Common myeloid progenitor, CD34-positive (primary cell): Measurements from ENCODE around the gene KIAA1191.
A peak's percentile ranks its signal among the peaks of the same experiment; 100 is the strongest.

ENCODE experiments used
- CTCF ChIA-PET: fragments of 350-600 bp; sonication (Branson Sonifier 250); formaldehyde crosslinking; loops from one replicate; lab custom pipeline; 2021; ENCODE audit warnings: antibody characterized with exemption; lab: Charles Lee
- POLR2A ChIA-PET: fragments of 350-600 bp; sonication (Branson Sonifier 250); formaldehyde crosslinking; loops from one replicate; lab custom pipeline; 2021; ENCODE audit warnings: antibody characterized with exemption; lab: Charles Lee
- DNase-seq, 3 donors: peaks; one replicate each; pipeline versions ENCODE4 v3.0.0 to v3.0.0-alpha.2; 2013
- H3K27ac ChIP-seq, 2 experiments: 1 replicate in 1 of 2; 2 replicates in 1 of 2; pipeline ENCODE4 v1.7.0; 2013; ENCODE audit warnings: inconsistent platforms in 2 of 2, low read length in 2 of 2, mild to moderate bottlenecking in 2 of 2, low read depth in 1 of 2, moderate library complexity in 1 of 2; ENCODE audit not compliant: severe bottlenecking in 2 of 2, insufficient read depth in 1 of 2, poor library complexity in 1 of 2
- H3K27me3 ChIP-seq, 5 experiments: replicated peaks in 2 of 5; 1 replicate in 3 of 5; 2 replicates in 2 of 5; pipeline versions ENCODE4 v1.6.1 to v1.7.0; 2013; ENCODE audit warnings: low read length in 4 of 5, mild to moderate bottlenecking in 2 of 5, moderate library complexity in 2 of 5, inconsistent platforms in 1 of 5; ENCODE audit not compliant: insufficient read depth in 5 of 5, control insufficient read depth in 4 of 5
- H3K36me3 ChIP-seq, 4 experiments: 1 replicate in 2 of 4; 2 replicates in 2 of 4; pipeline versions ENCODE4 v1.6.1 to v1.7.0; 2013; ENCODE audit warnings: low read length in 3 of 4, control low read depth in 1 of 4, mild to moderate bottlenecking in 1 of 4; ENCODE audit not compliant: control insufficient read depth in 4 of 4, insufficient read depth in 4 of 4
- H3K4me1 ChIP-seq, 4 experiments: 1 replicate in 3 of 4; 2 replicates in 1 of 4; pipeline versions ENCODE4 v1.6.1 to v1.7.1; 2013; ENCODE audit warnings: low read length in 3 of 4, mild to moderate bottlenecking in 3 of 4, control low read depth in 1 of 4, inconsistent platforms in 1 of 4, moderate library complexity in 1 of 4; ENCODE audit not compliant: control insufficient read depth in 4 of 4, insufficient read depth in 4 of 4; ENCODE audit errors: control extremely low read depth in 1 of 4
- H3K4me3 ChIP-seq, 7 experiments: 1 replicate in 4 of 7; 2 replicates in 3 of 7; pipeline versions ENCODE4 v1.5.1 to v1.7.0; 2013; ENCODE audit warnings: mild to moderate bottlenecking in 7 of 7, low read length in 6 of 7, moderate library complexity in 6 of 7, inconsistent platforms in 2 of 7, low read depth in 2 of 7, control low read depth in 1 of 7; ENCODE audit not compliant: insufficient read depth in 4 of 7, control insufficient read depth in 1 of 7; ENCODE audit errors: extremely low read depth in 1 of 7
- H3K9me3 ChIP-seq, 5 experiments: 1 replicate in 4 of 5; 2 replicates in 1 of 5; pipeline versions ENCODE4 v1.6.1 to v1.7.1; 2013; ENCODE audit warnings: low read length in 4 of 5, mild to moderate bottlenecking in 2 of 5, inconsistent platforms in 1 of 5, low read depth in 1 of 5, moderate library complexity in 1 of 5; ENCODE audit not compliant: control insufficient read depth in 4 of 5, insufficient read depth in 2 of 5; ENCODE audit errors: control extremely low read depth in 1 of 5
- WGBS: methylation state at CpG from one replicate; pipeline ENCODE4 v1.1.5; 2013; ENCODE audit not compliant: insufficient coverage; 5-methylcytosine and 5-hydroxymethylcytosine counted together

Gene KIAA1191

GRCh38 chr5:176383961-176384360, 22.4 kb upstream of the KIAA1191 start:
- H3K27ac ChIP-seq: no peak overlapping the region
- H3K4me1 ChIP-seq: peaks cover 4 to 24% (median 16%) of the 10 kb centered on the region in 4 experiments
- ChIA-PET POLR2A (interaction anchor here (0.5 to 0.8 kb wide), 2 partner anchors 14 to 153 kb away, joined by 3 to 4 read pairs; partner anchors contain the start of gene RNF44), CTCF (interaction anchor here (1.4 kb wide), 1 partner anchor 9 kb away, joined by 4 read pairs; no protein-coding TSS in a partner anchor)
- no peak for DNase-seq
- H3K36me3 ChIP-seq: peaks cover 21 to 59% (median 53%) of the 10 kb centered on the region in 4 experiments
- H3K4me3 ChIP-seq: no peak overlapping the region
- no peaks in the 10 kb centered on the region for H3K9me3 ChIP-seq
- WGBS: 92% methylated on average over 5 of the region's 9 CpGs
- H3K27me3 ChIP-seq: no peaks in the 10 kb centered on the region

GRCh38 chr5:176383248-176383905, 21.8 kb upstream of the KIAA1191 start:
- H3K4me3 ChIP-seq: no peak overlapping the region
- H3K27ac ChIP-seq: no peak overlapping the region
- 98% methylated on average over 9 of the region's 15 CpGs for WGBS
- H3K4me1 ChIP-seq: peaks cover 4 to 24% (median 16%) of the 10 kb centered on the region in 4 experiments
- CTCF ChIA-PET: no interaction called here
- DNase-seq: no peak
- H3K27me3 ChIP-seq: no peaks in the 10 kb centered on the region
- H3K9me3 ChIP-seq: no peaks in the 10 kb centered on the region
- H3K36me3 ChIP-seq: peaks cover 21 to 59% (median 53%) of the 10 kb centered on the region in 4 experiments
- POLR2A ChIA-PET: interaction anchor here (0.8 kb wide), 1 partner anchor 153 kb away, joined by 4 read pairs; the partner anchor contains the start of gene RNF44

GRCh38 chr5:176382721-176383120, 21.2 kb upstream of the KIAA1191 start:
- Histone ChIP-seq H3K9me3 (no peaks in the 10 kb centered on the region), H3K36me3 (peaks cover 21 to 59% (median 53%) of the 10 kb centered on the region in 4 experiments), H3K27me3 (no peaks in the 10 kb centered on the region), H3K4me3 (no peak overlapping the region), H3K27ac (no peak overlapping the region), H3K4me1 (peaks cover 2 to 18% (median 14%) of the 10 kb centered on the region in 4 experiments)
- ChIA-PET POLR2A (interaction anchor here (0.6 kb wide), 1 partner anchor 9 kb away, joined by 3 read pairs; no protein-coding TSS in a partner anchor), CTCF (interaction anchor here (1.7 kb wide), 1 partner anchor 21 kb away, joined by 6 read pairs; the partner anchor contains the start of gene KIAA1191)
- 94% methylated on average over 2 of the region's 3 CpGs for WGBS
- DNase-seq: no peak

- DNase-seq: no peak
- POLR2A ChIA-PET: interaction anchor here (0.6 kb wide), 1 partner anchor 9 kb away, joined by 3 read pairs; no protein-coding TSS in a partner anchor
These were observed 20.4 kb upstream of the KIAA1191 start for GRCh38 chr5:176381979-176382378.

GRCh38 chr5:176381423-176381822, 19.9 kb upstream of the KIAA1191 start:
- POLR2A ChIA-PET: no interaction called here

More at GRCh38 chr5:176381979-176382378, 20.4 kb upstream of the KIAA1191 start:
- Histone ChIP-seq H3K36me3 (peaks cover 21 to 59% (median 53%) of the 10 kb centered on the region in 4 experiments), H3K27ac (no peak overlapping the region), H3K4me3 (no peak overlapping the region), H3K4me1 (peaks cover 0 to 11% (median 7%) of the 10 kb centered on the region in 4 experiments), H3K9me3 (no peaks in the 10 kb centered on the region), H3K27me3 (no peaks in the 10 kb centered on the region)
- CTCF ChIA-PET: interaction anchor here (1.2 to 1.7 kb wide), 3 partner anchors 8 to 20 kb away, joined by 3 to 6 read pairs (median 4); partner anchors contain the start of gene KIAA1191
- WGBS: 93% methylated on average over 3 of the region's 3 CpGs

GRCh38 chr5:176379881-176380280, 18.3 kb upstream of the KIAA1191 start:
- Histone ChIP-seq H3K27ac (no peak overlapping the region), H3K4me3 (no peak overlapping the region), H3K36me3 (peaks cover 10 to 42% (median 41%) of the 10 kb centered on the region in 4 experiments), H3K9me3 (no peaks in the 10 kb centered on the region), H3K27me3 (no peaks in the 10 kb centered on the region), H3K4me1 (peaks cover 0 to 5% (median 2%) of the 10 kb centered on the region in 4 experiments)
- DNase-seq: peak in 2 of 3 donors; percentile 60 to 62
- ChIA-PET CTCF (interaction anchor here (1.4 kb wide), 1 partner anchor 10 kb away, joined by 4 read pairs; no protein-coding TSS in a partner anchor), POLR2A (no interaction called here)
- 52% methylated on average over 3 of the region's 3 CpGs for WGBS

More at GRCh38 chr5:176381423-176381822, 19.9 kb upstream of the KIAA1191 start:
- Histone ChIP-seq H3K27ac (no peak overlapping the region), H3K4me3 (no peak overlapping the region), H3K4me1 (peaks cover 0 to 5% (median 4%) of the 10 kb centered on the region in 4 experiments), H3K9me3 (no peaks in the 10 kb centered on the region), H3K27me3 (no peaks in the 10 kb centered on the region), H3K36me3 (peaks cover 19 to 55% (median 50%) of the 10 kb centered on the region in 4 experiments)
- 97% methylated on average over 3 of the region's 3 CpGs for WGBS
- CTCF ChIA-PET: interaction anchor here (1.2 to 1.7 kb wide), 3 partner anchors 9 to 19 kb away, joined by 3 to 6 read pairs (median 4); partner anchors contain the start of gene KIAA1191
- DNase-seq: no peak
